Measurements from ENCODE around the gene FAM89A. TPM values are rescaled to one million over a fixed set of nuclear protein-coding genes. Genes with fewer than 3 reads are reported as not detected.

Gene FAM89A
- total and polyA plus RNA-seq, 2 of the 8 experiments (the other 6 are each of a cell fraction or from before 2014, with no cell fraction given) = 2.1 to 2.2 TPM

DNA sequence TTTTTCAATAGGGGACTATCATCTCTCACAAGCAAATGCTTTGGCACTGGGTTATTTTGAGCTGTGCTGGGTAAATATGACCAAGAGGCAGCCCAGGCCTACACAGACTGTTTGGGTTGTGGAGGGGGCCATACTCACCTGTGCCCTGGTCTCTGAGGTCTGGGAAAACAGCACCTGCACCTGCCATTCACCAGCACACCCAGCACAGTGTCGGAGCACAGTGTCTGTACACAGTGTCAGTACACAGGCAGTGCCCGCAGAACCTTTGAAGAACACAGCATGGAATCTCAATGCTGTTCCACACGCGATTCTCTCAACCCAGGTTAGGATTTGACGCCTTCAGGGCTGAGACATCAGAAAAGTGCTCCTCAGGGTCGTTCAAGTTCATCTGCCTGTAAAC, 35.0 kb upstream of the FAM89A start:
- no peaks in the 10 kb centered on the region for H3K9me3 ChIP-seq (ENCODE audit: insufficient read depth in 2 of 2, low read depth in 1 of 2, low read length in 1 of 2)
- no peaks in the 10 kb centered on the region for H3K23me2 ChIP-seq (ENCODE audit: low read depth, low read length)
- no peak overlapping the region for H3K56ac ChIP-seq (replicated peaks; ENCODE audit: insufficient read length, low read depth, low read length)
- no peaks in the 10 kb centered on the region for H3K79me1 ChIP-seq (ENCODE audit: low read depth, low read length)
- no peak overlapping the region for H2BK20ac ChIP-seq (ENCODE audit: low read length)
- H3K27ac ChIP-seq (ENCODE audit: low read depth, low read length) = no peak overlapping the region
- H3K23ac ChIP-seq (ENCODE audit: insufficient read length) = no peak overlapping the region
- DNase-seq (ENCODE audit: low read depth in 1 of 2, low spot score in 2 of 2) = no peak
- H3K9ac ChIP-seq (replicated peaks in 1 of 4; ENCODE audit: extremely low read depth in 1 of 4, low read depth in 3 of 4, low read length in 3 of 4) = no peak overlapping the region
- WGBS, 2 experiments (ENCODE audit: extremely low coverage in 1 of 2, insufficient coverage in 1 of 2, insufficient read length in 1 of 2, insufficient replicate concordance in 2 of 2, low coverage in 1 of 2, low lambda C conversion rate in 2 of 2, missing lambda C conversion rate in 1 of 2) = 86% methylated on average over 6 of the region's 6 CpGs; no CpG with 5 or more reads in 1 of the 2 experiments
- H3K27me3 ChIP-seq (replicated peaks in 1 of 4; ENCODE audit: control insufficient read depth in 3 of 4, extremely low read depth in 1 of 4, insufficient read depth in 3 of 4, low read length in 3 of 4) = peaks cover 0 to 3% (median 0%) of the 10 kb centered on the region in 4 experiments; a peak in 2 of 7 replicates
- no peak overlapping the region for H4K91ac ChIP-seq (replicated peaks; ENCODE audit: insufficient read length, low read length)
- no peak overlapping the region for H2BK5ac ChIP-seq (ENCODE audit: low read depth, low read length)
- H3K4me1 ChIP-seq (replicated peaks in 1 of 4; ENCODE audit: control insufficient read depth in 3 of 4, insufficient read depth in 4 of 4, low read length in 3 of 4) = peaks cover 0 to 2% (median 0%) of the 10 kb centered on the region in 4 experiments; a peak in 1 of 7 replicates
- no peak overlapping the region for H2BK15ac ChIP-seq (ENCODE audit: low read length)
- H4K20me1 ChIP-seq (replicated peaks in 1 of 2; ENCODE audit: control insufficient read depth in 1 of 2, insufficient read depth in 2 of 2, low read length in 2 of 2) = no peaks in the 10 kb centered on the region
- H3K14ac ChIP-seq (ENCODE audit: insufficient read length) = no peak overlapping the region
- H3K4me2 ChIP-seq (ENCODE audit: insufficient read depth in 1 of 2, low read depth in 2 of 2, low read length in 2 of 2) = no peak overlapping the region
- POLR2A ChIA-PET (ENCODE audit: partially characterized antibody) = no interaction called here
- H2BK12ac ChIP-seq (ENCODE audit: low read depth, low read length) = no peak overlapping the region
- H3K18ac ChIP-seq (ENCODE audit: extremely low read depth, low read length) = no peak overlapping the region
- no peak overlapping the region for H2BK120ac ChIP-seq (replicated peaks; ENCODE audit: low read depth, low read length)
- no peak overlapping the region for H4K8ac ChIP-seq (ENCODE audit: extremely low read depth, insufficient read depth, low read length)
- H4K5ac ChIP-seq (ENCODE audit: insufficient read length, low read depth, low read length) = no peak overlapping the region
- H3K4me3 ChIP-seq (ENCODE audit: extremely low read depth in 1 of 4, insufficient read depth in 2 of 4, low read depth in 3 of 4, low read length in 4 of 4) = no peak overlapping the region
- no peaks in the 10 kb centered on the region for H3K36me3 ChIP-seq (ENCODE audit: control insufficient read depth in 2 of 4, insufficient read depth in 4 of 4, low read length in 3 of 4)
- no peak for FAIRE-seq
- H3K79me2 ChIP-seq (ENCODE audit: control insufficient read depth in 1 of 2, insufficient read depth in 2 of 2, low read length in 2 of 2) = no peaks in the 10 kb centered on the region
- CTCF ChIA-PET (ENCODE audit: partially characterized antibody) = interaction anchor here (1.2 kb wide), 1 partner anchor 16 kb away, joined by 5 read pairs; no protein-coding TSS in a partner anchor
- H3K4ac ChIP-seq (replicated peaks; ENCODE audit: insufficient read length, low read depth, low read length) = no peak overlapping the region
- H2AK5ac ChIP-seq (ENCODE audit: low read depth, low read length) = no peak overlapping the region
- no peak overlapping the region for H2AFZ ChIP-seq (ENCODE audit: low read length)
- TF ChIP-seq USF2 (IDR thresholded peaks at IDR 0.05; ENCODE audit: low read length) (no peak), RBBP5 (IDR thresholded peaks at IDR 0.05; ENCODE audit: borderline replicate concordance, low read depth, low read length) (no peak), HDAC2 (IDR thresholded peaks at IDR 0.05; ENCODE audit: borderline replicate concordance in 1 of 2, low read depth in 2 of 2, low read length in 2 of 2) (no peak), CHD2 (IDR thresholded peaks at IDR 0.05; ENCODE audit: low read length) (no peak), KDM1A (IDR thresholded peaks at IDR 0.05; ENCODE audit: borderline replicate concordance, low read length) (no peak), CEBPB (IDR thresholded peaks at IDR 0.05; ENCODE audit: low read depth, low read length) (no peak), MAX (IDR thresholded peaks at IDR 0.05) (no peak), CHD1 (IDR thresholded peaks at IDR 0.05; ENCODE audit: low read depth, low read length) (no peak), CBX5 (IDR thresholded peaks at IDR 0.05; ENCODE audit: low read depth, low read length) (no peak), SP1 (IDR thresholded peaks at IDR 0.05; ENCODE audit: low read depth, low read length) (no peak), JUND (IDR thresholded peaks at IDR 0.05; ENCODE audit: low read length) (no peak), SIX5 (IDR thresholded peaks at IDR 0.05; ENCODE audit: low read depth, low read length) (no peak), CTBP2 (IDR thresholded peaks at IDR 0.05; ENCODE audit: borderline replicate concordance, insufficient read depth, insufficient read length, low read length) (no peak), RXRA (IDR thresholded peaks at IDR 0.05; ENCODE audit: insufficient read depth, low read depth, low read length) (no peak)
